AG04449 (cell line): ENCODE results near the gene PLXNB2.

Source experiments
- CTCF ChIA-PET: fragments of 350-600 bp; formaldehyde crosslinking; extraction: SDS; loops from one replicate; lab custom pipeline; 2021; ENCODE audit warnings: antibody characterized with exemption; lab: Yijun Ruan, JAX
- POLR2A ChIA-PET: fragments of 400-600, 350-600 bp; formaldehyde crosslinking; extraction: SDS; loops from one replicate; lab custom pipeline; 2020; ENCODE audit warnings: antibody characterized with exemption, inconsistent platforms; lab: Yijun Ruan, JAX
- DNase-seq: peaks from one replicate; pipeline ENCODE4 v3.0.0-alpha.2; 2010; ENCODE audit warnings: low read depth, low spot score
- H3K4me3 ChIP-seq: 2 replicates; pipeline ENCODE4 v1.5.1; 2011; ENCODE audit warnings: low read depth, mild to moderate bottlenecking, control low read depth, low read length
- CTCF ChIP-seq: IDR thresholded peaks from one replicate; pipeline ENCODE4 v1.5.1; 2011; ENCODE audit warnings: mild to moderate bottlenecking, moderate library complexity, low read length, control low read depth, inconsistent platforms; ENCODE audit not compliant: insufficient read depth; ENCODE audit errors: missing control alignments

PLXNB2 gene

GRCh38 chr22:50286275-50286674 lies 21.2 kb downstream of the PLXNB2 start:
- CTCF ChIA-PET: interaction anchor here (1.8 kb wide), 1 partner anchor 10 kb away, joined by 4 read pairs; no protein-coding TSS in a partner anchor
- DNase-seq: no peak
- POLR2A ChIA-PET: no interaction called here
- no peak for TF ChIP-seq CTCF
- H3K4me3 ChIP-seq: no peak overlapping the region

GRCh38 chr22:50285568-50286229 lies 21.7 kb downstream of the PLXNB2 start:
- TF ChIP-seq CTCF: no peak
- ChIA-PET CTCF (interaction anchor here (1.8 kb wide), 1 partner anchor 9 kb away, joined by 4 read pairs; no protein-coding TSS in a partner anchor), POLR2A (no interaction called here)
- DNase-seq: no peak
- no peak overlapping the region for H3K4me3 ChIP-seq

GRCh38 chr22:50284479-50284878 lies 23.0 kb downstream of the PLXNB2 start:
- DNase-seq: no peak
- H3K4me3 ChIP-seq: no peak overlapping the region
- no peak for TF ChIP-seq CTCF
- ChIA-PET POLR2A (no interaction called here), CTCF (interaction anchor here (0.6 to 1.1 kb wide), 2 partner anchors 9 to 10 kb away, joined by 3 read pairs; no protein-coding TSS in a partner anchor)

- H3K4me3 ChIP-seq: no peak overlapping the region
- no peak for TF ChIP-seq CTCF
- POLR2A ChIA-PET: no interaction called here
- no peak for DNase-seq
- CTCF ChIA-PET: interaction anchor here (1.1 kb wide), 1 partner anchor 8 kb away, joined by 3 read pairs; no protein-coding TSS in a partner anchor
These were observed 23.6 kb downstream of the PLXNB2 start for GRCh38 chr22:50283821-50284220.

GRCh38 chr22:50282361-50283155 lies 24.9 kb downstream of the PLXNB2 start:
- ChIA-PET CTCF (interaction anchor here (0.7 to 2.1 kb wide), 2 partner anchors 9 to 12 kb away, joined by 4 to 7 read pairs; partner anchors contain the start of gene MAPK11), POLR2A (interaction anchor here (0.6 to 1.2 kb wide), 4 partner anchors 11 to 23 kb away, joined by 3 to 5 read pairs (median 4); no protein-coding TSS in a partner anchor)
- no peak overlapping the region for H3K4me3 ChIP-seq
- no peak for TF ChIP-seq CTCF
- no peak for DNase-seq

- no peak for TF ChIP-seq CTCF
- CTCF ChIA-PET: interaction anchor here (0.7 to 2.1 kb wide), 2 partner anchors 8 to 11 kb away, joined by 4 to 7 read pairs; partner anchors contain the start of gene MAPK11
- DNase-seq: no peak
- POLR2A ChIA-PET: interaction anchor here (1.2 kb wide), 1 partner anchor 10 kb away, joined by 3 read pairs; no protein-coding TSS in a partner anchor
- H3K4me3 ChIP-seq: no peak overlapping the region
These were observed 25.5 kb downstream of the PLXNB2 start for GRCh38 chr22:50281957-50282356.
